Sigmoid colon (tissue), 7 donors: Measurements from ENCODE around the gene PSMD13. TPM values are rescaled to one million over a fixed set of nuclear protein-coding genes. Genes with fewer than 3 reads are reported as not detected.

ENCODE experiments used
- DNase-seq: peaks from one replicate; pipeline ENCODE4 v3.0.0-alpha.2; 2019
- H3K27ac ChIP-seq, 4 donors: fragments of 200-600 bp; sonication (generic); one replicate each; pipeline ENCODE4 v1.5.1; 2016 to 2019; ENCODE audit warnings: mild to moderate bottlenecking in 1 of 4
- H3K27me3 ChIP-seq, 3 donors: fragments of 200-600 bp; sonication (generic); one replicate each; pipeline ENCODE4 v1.5.1; 2019; ENCODE audit warnings: mild to moderate bottlenecking in 1 of 3
- H3K36me3 ChIP-seq, 4 donors: fragments of 200-600 bp; sonication (generic); one replicate each; pipeline ENCODE4 v1.5.1; 2016 to 2019
- H3K4me1 ChIP-seq, 4 donors: fragments of 200-600 bp; sonication (generic); one replicate each; pipeline ENCODE4 v1.5.1; 2017 to 2019
- H3K4me3 ChIP-seq, 4 donors: fragments of 200-600 bp; sonication (generic); one replicate each; pipeline ENCODE4 v1.5.1; 2017 to 2019; ENCODE audit warnings: mild to moderate bottlenecking in 2 of 4, moderate library complexity in 1 of 4
- H3K9me3 ChIP-seq, 4 donors: fragments of 200-600 bp in 3 of 4; sonication (generic) in 3 of 4; one replicate each; pipeline versions ENCODE4 v1.5.1 to v1.6.1; 2013 to 2019
- EP300 ChIP-seq, 4 donors: sonication (generic); formaldehyde crosslinking; IDR thresholded peaks; one replicate each; pipeline ENCODE4 v1.6.1; 2017; ENCODE audit warnings: antibody characterized with exemption in 4 of 4
- POLR2A ChIP-seq, 2 donors: fragments of 450-650 bp; IDR thresholded peaks; one replicate each; pipeline ENCODE4 v1.6.1; 2016; ENCODE audit warnings: antibody characterized with exemption in 2 of 2, mild to moderate bottlenecking in 2 of 2, moderate library complexity in 2 of 2
- POLR2AphosphoS5 ChIP-seq, 4 donors: sonication (generic); formaldehyde crosslinking; IDR thresholded peaks; one replicate each; pipeline ENCODE4 v1.6.1; 2017; ENCODE audit warnings: antibody characterized with exemption in 4 of 4
- WGBS, 2 donors: extraction: QIAGEN DNeasy Blood & Tissue Kit; methylation state at CpG; one replicate each; pipeline ENCODE4 v1.1.7; 2013; 5-methylcytosine and 5-hydroxymethylcytosine counted together
- intact Hi-C: fragments of 100-400 bp; cut with DNase I; formaldehyde crosslinking; loops from one replicate; pipeline ENCODE4 v1.15.1; 2023
- polyA plus RNA-seq, 3 donors: library from polyadenylated mRNA; stranded (reverse); fragments of 200-250 nt; gene quantifications; one replicate each; pipeline ENCODE4 v1.2.3, GENCODE V29; 2013
- total RNA-seq, 4 donors: library from RNA; depleted of rRNA; stranded (reverse); fragments of >200 nt; gene quantifications; one replicate each; pipeline ENCODE4 v1.1.0, GENCODE V29; 2016
- TF ChIP-seq, protein P1 (sequence below), 4 experiments: fragments of 450-650 bp in 3 of 4; fragments of 200-600 bp in 1 of 4; IDR thresholded peaks; one replicate each; pipeline ENCODE4 v1.5.1; 2016 to 2019; ENCODE audit warnings: antibody characterized with exemption in 4 of 4, mild to moderate bottlenecking in 3 of 4, moderate library complexity in 2 of 4
- donor health status: healthy with polysubstance abuse.
- donor health status: Bipolar disorder and iron deficiency.
- donor health status: healthy.

PSMD13 gene
- total and polyA plus RNA-seq, 7 donors = 86.2 to 180 (median 111) TPM

- Histone ChIP-seq H3K27me3 (no peaks in the 10 kb centered on the region), H3K36me3 (peaks cover 0 to 32% (median 10%) of the 10 kb centered on the region in 4 donors), H3K27ac (no peak overlapping the region), H3K9me3 (no peaks in the 10 kb centered on the region), H3K4me3 (no peak overlapping the region), H3K4me1 (no peaks in the 10 kb centered on the region)
- no peak for TF ChIP-seq POLR2AphosphoS5 (IDR thresholded peaks at IDR 0.05)
- TF ChIP-seq POLR2A (IDR thresholded peaks at IDR 0.05) = no peak
- TF ChIP-seq EP300 (IDR thresholded peaks at IDR 0.05) = no peak
- TF ChIP-seq, protein P1, sequence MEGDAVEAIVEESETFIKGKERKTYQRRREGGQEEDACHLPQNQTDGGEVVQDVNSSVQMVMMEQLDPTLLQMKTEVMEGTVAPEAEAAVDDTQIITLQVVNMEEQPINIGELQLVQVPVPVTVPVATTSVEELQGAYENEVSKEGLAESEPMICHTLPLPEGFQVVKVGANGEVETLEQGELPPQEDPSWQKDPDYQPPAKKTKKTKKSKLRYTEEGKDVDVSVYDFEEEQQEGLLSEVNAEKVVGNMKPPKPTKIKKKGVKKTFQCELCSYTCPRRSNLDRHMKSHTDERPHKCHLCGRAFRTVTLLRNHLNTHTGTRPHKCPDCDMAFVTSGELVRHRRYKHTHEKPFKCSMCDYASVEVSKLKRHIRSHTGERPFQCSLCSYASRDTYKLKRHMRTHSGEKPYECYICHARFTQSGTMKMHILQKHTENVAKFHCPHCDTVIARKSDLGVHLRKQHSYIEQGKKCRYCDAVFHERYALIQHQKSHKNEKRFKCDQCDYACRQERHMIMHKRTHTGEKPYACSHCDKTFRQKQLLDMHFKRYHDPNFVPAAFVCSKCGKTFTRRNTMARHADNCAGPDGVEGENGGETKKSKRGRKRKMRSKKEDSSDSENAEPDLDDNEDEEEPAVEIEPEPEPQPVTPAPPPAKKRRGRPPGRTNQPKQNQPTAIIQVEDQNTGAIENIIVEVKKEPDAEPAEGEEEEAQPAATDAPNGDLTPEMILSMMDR (IDR thresholded peaks at IDR 0.05) = no peak
- WGBS, 2 donors = 95 to 98% methylated on average over 2 of the region's 2 CpGs
- intact Hi-C loops = no loop called here
- DNase-seq = no peak
Observed at GRCh38 chr11:255816-256215, 19.0 kb downstream of the PSMD13 start.

GRCh38 chr11:256952-257737, 20.4 kb downstream of the PSMD13 start:
- H3K27me3 ChIP-seq = no peaks in the 10 kb centered on the region
- no peak overlapping the region for H3K4me3 ChIP-seq
- no peak for TF ChIP-seq POLR2A (IDR thresholded peaks at IDR 0.05)
- TF ChIP-seq, protein P1 (IDR thresholded peaks at IDR 0.05) = no peak
- TF ChIP-seq POLR2AphosphoS5 (IDR thresholded peaks at IDR 0.05) = no peak
- TF ChIP-seq EP300 (IDR thresholded peaks at IDR 0.05) = no peak
- H3K9me3 ChIP-seq = peaks cover 0 to 3% (median 0%) of the 10 kb centered on the region in 4 donors
- no peaks in the 10 kb centered on the region for H3K4me1 ChIP-seq
- no peak overlapping the region for H3K27ac ChIP-seq
- H3K36me3 ChIP-seq = peaks cover 0 to 19% (median 6%) of the 10 kb centered on the region in 4 donors
- 78 to 88% methylated on average over 14 of the region's 14 CpGs for WGBS, 2 donors
- DNase-seq = no peak
- intact Hi-C loops = no loop called here

GRCh38 chr11:257766-258493, 21.2 kb downstream of the PSMD13 start:
- 71 to 83% methylated on average over 15 of the region's 15 CpGs for WGBS, 2 donors
- TF ChIP-seq, protein P1 (IDR thresholded peaks at IDR 0.05) = no peak
- TF ChIP-seq POLR2A (IDR thresholded peaks at IDR 0.05) (no peak), EP300 (IDR thresholded peaks at IDR 0.05) (no peak), POLR2AphosphoS5 (IDR thresholded peaks at IDR 0.05) (no peak)
- H3K4me3 ChIP-seq = no peak overlapping the region
- peaks cover 0 to 3% (median 0%) of the 10 kb centered on the region in 4 donors for H3K9me3 ChIP-seq
- H3K27ac ChIP-seq = no peak overlapping the region
- intact Hi-C loops = no loop called here
- DNase-seq = no peak
- no peaks in the 10 kb centered on the region for H3K4me1 ChIP-seq
- H3K36me3 ChIP-seq = peaks cover 0 to 11% (median 0%) of the 10 kb centered on the region in 4 donors
- no peaks in the 10 kb centered on the region for H3K27me3 ChIP-seq

DNA sequence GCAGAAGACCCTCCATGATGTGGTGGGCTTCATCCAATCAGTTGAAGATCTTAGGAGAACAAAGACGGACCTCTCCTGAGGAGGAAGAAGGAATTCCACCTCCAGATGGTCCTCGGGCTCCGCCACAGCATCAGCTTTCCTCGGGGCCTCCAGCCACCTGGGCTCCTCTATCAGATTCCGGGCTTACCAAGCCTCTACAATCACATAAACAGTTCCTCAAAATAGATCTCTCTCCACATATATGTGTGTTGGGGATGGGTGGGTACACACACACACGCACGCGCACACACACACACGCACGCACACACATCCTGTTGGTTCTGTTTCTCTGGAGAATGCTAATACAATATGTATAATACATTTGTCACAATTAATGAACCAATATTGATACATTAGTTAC, 22.6 kb downstream of the PSMD13 start:
- H3K4me3 ChIP-seq = no peak overlapping the region
- 62 to 83% methylated on average over 10 of the region's 10 CpGs for WGBS, 2 donors
- no peaks in the 10 kb centered on the region for H3K27me3 ChIP-seq
- H3K27ac ChIP-seq = no peak overlapping the region
- no peaks in the 10 kb centered on the region for H3K36me3 ChIP-seq
- intact Hi-C loops = no loop called here
- no peak for TF ChIP-seq POLR2A (IDR thresholded peaks at IDR 0.05)
- TF ChIP-seq EP300 (IDR thresholded peaks at IDR 0.05) = no peak
- no peak for TF ChIP-seq POLR2AphosphoS5 (IDR thresholded peaks at IDR 0.05)
- TF ChIP-seq, protein P1 (IDR thresholded peaks at IDR 0.05) = no peak
- no peak for DNase-seq
- peaks cover 0 to 3% (median 0%) of the 10 kb centered on the region in 4 donors for H3K9me3 ChIP-seq
- H3K4me1 ChIP-seq = no peaks in the 10 kb centered on the region
